GM18505 (cell line): ENCODE data around the gene DNTTIP2.
"Not testable (repeated sequence)": the region's sequence is repeated elsewhere in the genome, so short reads cannot be mapped to it uniquely, and the experiment has no call there.

ENCODE experiments used
- ATAC-seq: cut with Tn5 transposase; IDR thresholded peaks from one replicate; pipeline ENCODE4 v1.9.1; 2021; ENCODE audit not compliant: unreplicated experiment
- POLR2A ChIP-seq: IDR thresholded peaks from 4 replicates; pipeline ENCODE4 v1.6.1; 2011; ENCODE audit warnings: borderline replicate concordance; ENCODE audit not compliant: insufficient read depth, insufficient read length; ENCODE audit errors: extremely low read depth

The DNTTIP2 gene

GRCh38 chr1:93904228-93904627 lies 25.2 kb upstream of the DNTTIP2 start:
- TF ChIP-seq POLR2A: no peak
- no peak for ATAC-seq

- TF ChIP-seq POLR2A: no peak
- no peak for ATAC-seq
Observed at GRCh38 chr1:93900723-93901504, 21.9 kb upstream of the DNTTIP2 start.

GRCh38 chr1:93899543-93900207 lies 20.7 kb upstream of the DNTTIP2 start:
- ATAC-seq: no peak
- TF ChIP-seq POLR2A: no peak

- ATAC-seq: no peak
- TF ChIP-seq POLR2A: no peak
Observed at GRCh38 chr1:93888900-93889299, 9.9 kb upstream of the DNTTIP2 start.

- no peak for ATAC-seq
- TF ChIP-seq POLR2A: no peak
Observed at GRCh38 chr1:93882269-93882668, 3.3 kb upstream of the DNTTIP2 start.

- no peak for TF ChIP-seq POLR2A
Observed at GRCh38 chr1:93880731-93881130, 1.7 kb upstream of the DNTTIP2 start.

GRCh38 chr1:93878501-93878888 lies 511 bp downstream of the DNTTIP2 start:
- peak; percentile 44 for ATAC-seq
- TF ChIP-seq POLR2A: no peak

More at GRCh38 chr1:93880731-93881130, 1.7 kb upstream of the DNTTIP2 start:
- ATAC-seq: no peak

- no peak for TF ChIP-seq POLR2A
- ATAC-seq: no peak
Observed at GRCh38 chr1:93877529-93877928, 1.5 kb downstream of the DNTTIP2 start.

- no peak for TF ChIP-seq POLR2A
- no peak for ATAC-seq
Observed at GRCh38 chr1:93876244-93876643, 2.8 kb downstream of the DNTTIP2 start.

GRCh38 chr1:93874025-93874651 lies 4.9 kb downstream of the DNTTIP2 start:
- no peak for TF ChIP-seq POLR2A
- ATAC-seq: no peak

GRCh38 chr1:93871366-93871765 lies 7.6 kb downstream of the DNTTIP2 start:
- no peak for TF ChIP-seq POLR2A
- ATAC-seq: no peak

GRCh38 chr1:93869653-93870052 lies 9.4 kb downstream of the DNTTIP2 start:
- TF ChIP-seq POLR2A: no peak
- ATAC-seq: no peak

GRCh38 chr1:93868492-93868891 lies 10.5 kb downstream of the DNTTIP2 start:
- ATAC-seq: not testable (repeated sequence)

- ATAC-seq: no peak
- no peak for TF ChIP-seq POLR2A
Observed at GRCh38 chr1:93865253-93865652, 13.8 kb downstream of the DNTTIP2 start.

GRCh38 chr1:93864175-93864574 lies 14.8 kb downstream of the DNTTIP2 start:
- ATAC-seq: no peak
- TF ChIP-seq POLR2A: no peak

GRCh38 chr1:93857653-93858052 lies 21.4 kb downstream of the DNTTIP2 start:
- not testable (repeated sequence) for ATAC-seq

- not testable (repeated sequence) for ATAC-seq
Observed at GRCh38 chr1:93855983-93856382, 23.0 kb downstream of the DNTTIP2 start.
